NCI-H524 (cell line): ENCODE results near the gene AOAH.

Experiments
- DNase-seq, 2 experiments: peaks; one replicate each; lab custom pipeline; 2025; lab: John Stamatoyannopoulos, UW

Gene AOAH

DNA sequence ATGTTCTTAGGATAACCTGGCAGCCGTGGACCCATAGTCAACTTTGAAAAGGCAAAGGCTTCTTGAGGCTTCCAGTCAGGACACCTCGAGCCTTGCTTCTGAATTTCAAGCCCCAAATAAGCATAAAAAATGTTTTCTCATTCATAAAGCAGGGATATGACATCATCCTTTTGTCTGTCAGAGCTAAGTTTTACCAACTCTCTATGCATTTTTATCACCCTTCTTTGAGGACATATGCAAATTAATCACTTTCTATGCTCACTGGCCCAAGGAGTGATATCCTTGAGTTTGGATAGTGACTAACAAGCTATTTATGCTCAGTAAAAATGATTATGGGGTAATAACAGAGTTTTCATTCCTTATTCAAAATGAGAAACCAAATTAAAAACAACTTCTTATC is 175.3 kb downstream of the AOAH start:
- DNase-seq = no peak

DNA sequence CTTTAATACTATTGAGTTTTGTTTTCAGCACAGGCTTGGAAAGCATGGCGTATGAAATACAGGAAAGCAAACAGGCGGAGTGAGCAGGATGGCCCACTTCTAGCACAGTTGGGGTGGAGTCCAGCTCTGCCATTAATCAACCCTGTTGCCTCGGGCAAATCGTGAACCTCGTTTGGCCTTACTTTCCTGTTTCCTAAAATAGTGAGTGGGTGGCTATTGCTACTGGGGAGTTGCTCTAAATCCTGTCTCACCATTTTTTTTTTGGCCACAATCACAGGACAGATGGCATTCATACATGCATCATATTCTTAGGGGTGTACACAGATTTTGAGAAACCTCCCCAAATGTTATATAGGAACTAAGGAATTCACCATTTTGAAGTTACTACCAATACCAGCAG is 176.9 kb downstream of the AOAH start:
- no peak for DNase-seq

DNA sequence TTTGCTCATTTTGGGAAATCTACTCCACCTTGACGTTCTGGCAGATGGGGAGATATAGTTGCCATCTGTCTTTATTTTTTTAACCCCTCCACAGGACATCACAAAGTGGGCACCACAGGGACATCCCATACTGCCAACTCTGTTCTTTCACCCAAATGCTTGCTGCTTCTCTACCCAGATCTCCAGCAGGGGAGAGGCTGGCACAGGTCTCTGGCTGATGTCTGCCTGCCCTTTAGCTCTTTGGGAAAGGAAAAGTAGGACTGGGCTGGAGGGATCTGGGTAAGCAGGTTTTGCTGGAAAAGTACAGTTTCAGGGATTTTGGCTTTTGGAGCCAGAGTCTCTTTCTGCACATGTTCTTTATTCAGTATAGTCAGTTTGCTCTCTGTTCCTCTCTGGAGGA is 178.0 kb downstream of the AOAH start:
- peak; percentile 77 to 83 for DNase-seq

DNA sequence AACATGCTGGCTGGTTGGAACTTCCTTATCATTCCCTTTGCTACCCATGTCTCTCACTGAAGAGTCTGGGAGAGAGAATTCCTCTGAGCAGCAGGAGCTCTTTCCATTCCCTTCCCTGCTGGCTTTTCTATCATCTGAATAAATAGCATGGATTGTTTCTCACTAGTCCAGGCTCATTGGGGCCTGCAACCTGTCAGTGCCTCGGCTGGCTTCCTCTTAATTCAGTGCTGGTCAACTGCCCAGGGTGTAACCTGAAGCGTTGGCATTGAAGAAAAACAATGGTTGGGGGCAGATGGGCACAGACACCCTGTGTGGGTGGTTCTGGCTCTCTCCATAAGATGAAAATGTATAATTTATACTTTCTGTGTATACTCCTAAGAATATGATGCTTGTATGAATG is 179.0 kb downstream of the AOAH start:
- peak; percentile 47 to 81 for DNase-seq

- DNase-seq = no peak
These were observed 186.2 kb downstream of the AOAH start for GRCh38 chr7:36538126-36538525.

- no peak for DNase-seq
These were observed 188.2 kb downstream of the AOAH start for GRCh38 chr7:36535866-36536664.

- no peak for DNase-seq
These were observed 190.6 kb downstream of the AOAH start for GRCh38 chr7:36533717-36534116.

- DNase-seq = no peak
These were observed 191.3 kb downstream of the AOAH start for GRCh38 chr7:36532981-36533499.

DNA sequence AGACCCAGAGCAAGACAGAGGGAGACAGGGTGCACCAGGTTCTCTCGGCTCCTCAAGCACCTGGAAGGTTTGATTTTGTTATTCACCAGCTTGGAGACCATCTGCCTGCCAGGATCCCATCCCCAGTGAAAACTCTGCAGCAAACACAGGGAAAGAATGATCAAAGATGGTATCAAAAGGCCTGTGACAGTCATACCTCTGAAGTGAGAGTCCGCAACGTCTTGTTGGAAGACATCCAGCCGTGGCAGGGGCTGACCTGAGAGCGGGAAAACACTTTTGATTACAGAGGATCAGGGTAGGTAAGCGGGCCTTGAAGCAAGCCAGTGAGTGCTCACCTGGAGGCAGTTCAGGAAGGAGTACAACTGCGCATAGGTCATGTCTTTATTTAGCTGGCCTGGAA is 192.3 kb downstream of the AOAH start:
- peak in 1 of 2 experiments; percentile 21 for DNase-seq

DNA sequence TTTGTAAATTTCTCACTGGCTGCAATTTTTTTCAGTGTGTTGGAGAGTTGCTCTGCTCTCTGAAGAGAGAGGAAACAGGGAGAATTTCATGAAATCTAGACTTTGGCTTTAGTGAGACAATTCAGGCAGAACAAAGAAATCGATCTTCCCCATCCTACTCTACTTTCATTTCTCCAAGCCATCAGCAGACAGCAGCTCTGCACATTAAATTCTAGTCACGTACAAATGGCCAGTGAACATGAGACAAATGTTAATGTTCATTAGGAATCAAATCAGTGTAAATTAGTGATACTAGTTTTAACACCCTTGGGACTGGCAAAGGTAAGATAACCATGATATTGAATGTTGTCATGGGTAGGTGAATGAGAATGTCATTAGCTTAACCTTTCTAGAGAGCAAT is 193.8 kb downstream of the AOAH start:
- no peak for DNase-seq

- DNase-seq = no peak
These were observed 196.8 kb downstream of the AOAH start for GRCh38 chr7:36527549-36527913.

- DNase-seq = no peak
These were observed 197.3 kb downstream of the AOAH start for GRCh38 chr7:36526863-36527548.

DNA sequence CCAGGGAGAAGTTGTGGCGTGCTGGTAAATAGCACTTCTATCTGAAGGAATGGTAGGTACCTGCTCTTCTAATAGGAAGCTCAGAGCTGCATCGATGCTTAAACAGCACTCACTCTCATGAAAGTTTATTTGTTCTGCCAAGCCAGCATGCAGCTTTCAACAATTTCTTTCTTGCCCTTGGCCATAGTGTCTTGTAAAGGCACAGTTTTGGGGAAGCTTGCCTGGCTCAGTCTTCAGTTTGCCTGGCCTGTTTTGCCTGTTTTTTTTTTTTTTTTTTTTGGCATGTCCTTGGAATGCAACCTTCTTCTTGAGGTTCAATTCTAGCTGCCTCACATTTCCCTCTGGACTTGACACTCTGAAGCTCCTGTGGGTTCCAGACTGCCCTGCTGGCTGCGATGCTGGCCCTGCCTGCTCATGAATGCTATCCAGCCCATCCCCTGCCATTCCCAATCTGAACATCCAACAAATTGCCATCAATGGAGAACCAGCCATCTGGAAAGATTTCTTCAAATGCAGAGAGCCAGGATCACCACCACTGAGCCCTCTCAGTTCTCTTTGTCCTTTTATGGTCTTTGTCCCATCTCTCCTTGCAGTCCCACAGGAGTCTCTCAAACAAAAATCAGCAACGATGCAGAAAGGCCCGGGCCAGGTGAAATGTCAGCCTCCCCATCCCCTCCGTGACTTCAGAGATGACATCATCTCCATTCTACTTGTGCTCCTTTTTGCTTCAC is 200.8 kb downstream of the AOAH start:
- no peak for DNase-seq

DNA sequence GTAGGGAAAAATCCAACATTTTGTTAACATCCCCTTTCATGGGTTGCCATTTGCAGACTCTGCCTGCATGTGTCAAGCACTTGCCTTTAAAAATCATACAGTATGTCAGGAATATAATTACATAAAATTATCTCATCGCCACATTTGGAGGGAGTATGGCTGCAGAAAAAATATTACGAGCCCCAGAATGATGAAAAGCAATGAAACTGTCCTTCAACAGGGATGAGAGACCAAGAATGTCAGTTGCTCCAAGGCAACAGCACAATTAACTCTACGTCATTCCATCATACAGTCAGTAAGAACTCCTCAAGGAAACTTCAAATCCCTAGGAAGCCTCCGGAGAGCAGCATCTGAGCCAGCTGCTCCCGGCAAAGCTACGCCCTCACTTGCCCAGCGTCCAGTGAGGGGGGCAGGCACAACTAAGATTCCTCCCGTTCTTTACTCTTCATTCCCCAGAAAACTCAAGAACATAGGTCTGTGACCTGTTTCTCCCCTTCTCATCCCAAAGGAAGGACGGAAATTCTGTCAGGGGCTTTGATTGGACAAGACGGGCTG is 201.8 kb downstream of the AOAH start:
- DNase-seq = no peak

- no peak for DNase-seq
These were observed 202.4 kb downstream of the AOAH start for GRCh38 chr7:36521911-36522310.

GRCh38 chr7:36521133-36521532 is 203.2 kb downstream of the AOAH start:
- DNase-seq = no peak

DNA sequence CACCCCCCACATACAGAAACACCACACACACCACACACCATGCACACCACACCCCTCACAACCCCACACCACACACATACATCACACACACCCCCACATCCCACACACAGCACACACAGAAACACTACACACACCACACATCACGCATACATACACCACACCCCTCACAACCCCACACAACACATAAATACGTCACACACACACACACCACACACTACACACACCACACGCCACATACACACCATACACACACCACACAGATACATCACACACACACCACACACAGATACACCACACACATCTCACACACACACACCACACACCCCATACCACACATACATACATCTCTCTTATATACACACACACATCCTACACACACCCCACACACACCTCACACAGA is 208.4 kb downstream of the AOAH start:
- DNase-seq = no peak

GRCh38 chr7:36514289-36515243 is 209.7 kb downstream of the AOAH start:
- DNase-seq = peak in 1 of 2 experiments; percentile 9

DNA sequence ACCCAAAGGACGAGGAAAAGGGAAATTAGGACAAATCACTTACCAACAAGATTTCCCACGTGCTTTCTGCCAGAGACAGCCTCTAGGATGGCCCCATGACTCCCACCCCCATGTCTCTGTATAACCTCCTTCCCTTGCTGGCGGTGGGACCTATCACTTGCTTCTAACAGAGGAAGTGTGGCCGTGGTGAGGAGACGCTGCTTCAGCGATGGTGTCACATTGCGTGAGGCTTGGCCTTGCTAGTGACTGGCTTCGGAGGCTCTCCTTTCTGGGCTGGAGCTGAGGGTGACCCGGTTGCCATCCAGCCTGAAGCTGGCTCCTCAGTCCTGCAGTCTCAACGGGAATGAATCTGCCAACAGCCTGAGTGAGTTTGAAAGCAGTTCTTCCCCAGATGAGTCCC is 210.9 kb downstream of the AOAH start:
- no peak for DNase-seq

DNA sequence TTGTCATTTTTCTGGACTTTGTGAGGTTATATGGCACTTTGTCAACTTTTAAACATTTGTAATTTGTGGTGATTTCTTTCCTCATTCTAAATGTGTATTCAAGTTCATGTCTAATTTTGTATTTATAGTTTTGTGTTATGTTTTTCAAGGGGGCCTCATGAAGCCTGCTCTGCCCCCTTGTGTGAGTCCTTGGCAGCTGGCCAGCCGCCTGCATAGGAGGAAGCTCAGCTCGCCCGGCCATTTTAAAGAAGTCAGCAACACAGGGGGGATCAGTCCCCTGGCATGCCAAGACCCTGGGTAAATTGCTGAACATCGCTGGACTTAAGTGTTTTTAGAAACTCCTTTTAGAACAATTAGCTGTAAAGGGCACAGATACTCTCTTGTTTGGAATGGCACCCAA is 211.7 kb downstream of the AOAH start:
- no peak for DNase-seq

GRCh38 chr7:36509962-36510361 is 214.3 kb downstream of the AOAH start:
- no peak for DNase-seq
